GM18909 (cell line): ENCODE results near the gene CPXM2.

ENCODE experiments used
- ATAC-seq: cut with Tn5 transposase; IDR thresholded peaks from one replicate; pipeline ENCODE4 v1.9.1; 2021; ENCODE audit warnings: mild to moderate bottlenecking; ENCODE audit not compliant: unreplicated experiment, poor library complexity

CPXM2 gene

DNA sequence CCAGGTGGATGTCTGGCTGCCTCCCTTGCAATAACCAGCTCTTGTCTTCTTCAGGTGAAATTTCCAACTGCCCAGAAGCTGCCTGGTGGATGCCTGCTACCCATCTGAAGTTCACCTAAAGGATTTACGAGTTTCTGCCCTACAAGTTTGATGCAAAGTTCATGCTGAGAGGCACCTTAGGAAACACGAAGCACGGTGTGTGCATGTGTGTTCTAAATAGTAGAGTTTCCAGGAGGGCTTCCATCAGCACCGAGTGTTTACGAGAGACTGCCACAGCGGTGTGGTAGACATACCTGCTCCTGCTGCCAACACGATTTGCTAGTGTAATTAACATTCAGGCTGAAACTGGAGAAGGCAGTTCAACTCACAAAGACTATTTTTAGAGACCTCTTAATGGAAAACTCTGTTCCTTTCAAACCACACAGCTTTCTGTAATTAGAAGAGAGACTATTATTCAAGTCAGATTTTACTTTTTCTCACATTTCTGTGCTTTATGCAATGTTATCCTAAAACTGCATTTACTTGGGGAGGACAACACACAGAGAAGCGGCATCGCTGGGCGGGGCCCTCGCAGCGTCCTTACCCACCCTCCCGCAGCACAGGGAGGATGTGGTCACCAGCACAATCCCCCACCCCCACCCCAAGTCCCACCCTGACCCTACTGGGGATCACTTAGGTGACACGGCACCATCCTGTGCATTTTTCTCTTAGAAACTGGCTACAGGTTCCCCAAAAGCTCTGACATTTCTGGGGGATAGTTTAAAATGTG lies 15.5 kb upstream of the CPXM2 start:
- ATAC-seq = no peak

DNA sequence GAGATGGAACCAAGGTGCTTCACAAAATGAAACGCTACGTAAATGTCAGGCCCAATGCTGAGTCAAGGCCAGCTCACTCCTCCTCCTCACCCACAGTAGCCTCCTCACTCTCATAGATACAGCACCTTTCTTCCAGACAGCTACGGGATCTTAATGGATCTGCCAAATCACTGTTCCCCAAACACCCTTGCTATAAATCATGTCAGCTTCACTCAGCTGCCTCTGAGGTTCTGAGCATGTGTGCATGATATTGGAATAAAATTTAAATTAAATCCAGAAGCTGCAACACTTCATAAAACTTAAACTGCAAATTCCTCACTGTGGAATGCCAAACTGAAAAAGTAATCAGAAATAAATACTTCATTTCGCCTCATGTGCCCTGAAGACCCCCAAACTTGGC lies 14.7 kb upstream of the CPXM2 start:
- no peak for ATAC-seq

DNA sequence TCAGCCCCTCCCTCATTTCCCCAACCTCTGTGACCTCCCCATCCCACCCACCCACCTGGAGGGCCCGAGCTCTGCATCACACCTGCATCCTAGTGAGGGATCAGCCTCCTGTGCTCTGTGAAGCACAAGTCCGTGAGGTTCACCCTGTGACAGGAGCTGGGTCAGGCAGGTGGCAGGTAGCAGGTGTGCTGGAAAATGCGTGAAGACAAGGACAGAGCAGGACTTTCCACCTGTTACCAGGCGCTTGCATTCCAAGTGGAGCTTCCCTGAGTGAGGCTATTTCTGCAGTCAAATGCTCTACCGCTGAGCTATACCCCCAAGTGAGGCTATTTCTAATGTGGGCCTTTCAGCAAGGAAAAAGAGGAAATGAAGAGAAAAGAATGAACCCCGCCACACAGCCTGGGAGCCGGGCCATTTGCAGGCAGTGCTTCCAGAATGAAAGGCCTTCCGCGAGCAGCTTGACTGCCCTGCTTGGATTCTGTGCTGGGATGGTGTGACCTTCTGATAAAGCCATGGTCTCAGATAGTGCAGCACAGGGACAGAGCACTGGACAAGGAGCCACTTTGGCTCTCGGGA lies 13.3 kb upstream of the CPXM2 start:
- ATAC-seq = no peak

DNA sequence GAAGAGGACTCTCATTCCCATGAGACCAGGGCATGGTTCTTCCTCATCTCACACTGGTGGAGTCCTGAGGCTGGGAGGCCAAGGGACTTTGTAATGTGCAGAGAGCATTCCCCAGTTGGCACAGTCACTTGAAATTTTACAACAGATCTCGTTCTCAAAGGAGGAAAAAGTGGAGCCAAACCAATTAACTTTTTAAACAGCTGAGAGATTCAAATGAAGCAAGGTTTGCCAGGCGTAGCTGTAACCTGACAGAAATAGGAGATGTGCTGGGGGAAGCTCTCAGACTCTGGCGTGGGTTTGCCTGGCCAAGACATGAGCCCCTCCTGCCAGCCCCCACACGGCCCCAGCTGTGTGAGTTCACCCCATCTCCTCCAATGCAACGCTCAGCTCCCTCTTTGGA lies 12.0 kb upstream of the CPXM2 start:
- ATAC-seq = no peak

DNA sequence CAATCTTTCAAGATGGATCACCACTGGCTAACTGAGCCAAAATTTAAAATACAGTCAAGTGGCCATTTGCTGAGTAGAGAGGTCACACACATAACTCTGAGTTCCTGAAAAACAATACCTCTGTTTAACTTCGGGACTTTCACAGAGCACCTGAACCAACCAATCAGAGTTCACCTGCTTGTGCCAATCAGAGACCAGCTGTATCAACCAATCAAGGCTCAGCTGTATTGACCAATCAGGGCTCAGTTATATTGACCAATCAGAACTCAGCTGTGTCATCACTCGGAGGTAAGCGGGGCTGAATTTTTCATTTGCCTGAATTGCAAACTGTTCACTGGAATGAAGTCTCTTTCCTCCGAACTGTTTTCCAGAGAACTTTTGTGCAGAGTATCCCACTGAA lies 10.0 kb upstream of the CPXM2 start:
- no peak for ATAC-seq

DNA sequence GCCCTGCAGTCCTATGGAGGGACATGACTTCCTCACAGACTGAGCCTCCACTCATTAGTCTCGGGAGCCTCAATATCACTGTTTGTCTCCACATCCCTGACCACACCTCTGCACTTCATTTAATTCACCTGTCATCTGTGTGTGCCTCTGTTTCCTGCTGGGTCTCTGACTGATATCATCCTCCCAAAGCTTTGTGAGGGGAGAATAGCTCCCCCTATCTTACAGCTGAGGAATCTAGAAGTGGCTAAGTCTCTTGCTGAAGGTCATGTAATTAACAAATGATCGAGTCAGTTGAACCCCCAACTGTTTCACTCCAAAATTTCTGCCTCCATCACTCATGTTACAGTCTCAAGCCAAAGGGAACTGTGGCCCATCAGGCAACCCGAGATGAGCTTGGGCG lies 5.5 kb upstream of the CPXM2 start:
- ATAC-seq = no peak

DNA sequence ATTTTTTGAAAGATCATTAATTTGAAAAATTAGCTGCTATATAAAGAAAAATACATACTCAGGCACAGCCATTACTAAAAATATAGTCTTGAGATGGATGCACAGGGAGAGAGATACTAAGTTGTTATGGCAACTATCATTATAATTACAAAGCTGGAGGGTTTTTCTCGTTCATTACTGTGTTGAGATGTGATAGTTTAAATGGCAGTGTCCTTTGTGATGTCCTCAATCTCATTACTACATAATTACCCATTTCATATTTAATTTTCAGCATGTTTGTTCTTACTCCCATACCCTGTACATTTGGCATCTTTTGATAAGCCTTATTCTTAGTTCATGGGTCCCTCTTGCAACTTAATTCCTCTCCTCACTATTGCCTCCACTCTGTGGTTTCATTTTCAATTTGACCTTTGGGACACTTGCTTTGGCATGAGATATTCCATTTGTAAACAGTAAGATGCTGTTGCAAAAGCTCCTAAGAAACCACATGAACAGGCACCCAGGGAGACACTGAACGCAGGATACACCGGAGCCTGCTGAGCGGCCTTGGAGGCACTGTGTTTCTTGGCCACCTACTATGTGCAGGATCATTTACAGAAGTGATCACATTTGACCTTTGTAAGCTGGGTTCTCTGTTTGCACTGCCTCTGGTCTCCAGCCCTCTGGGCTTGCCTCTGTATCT lies 4.8 kb upstream of the CPXM2 start:
- no peak for ATAC-seq

DNA sequence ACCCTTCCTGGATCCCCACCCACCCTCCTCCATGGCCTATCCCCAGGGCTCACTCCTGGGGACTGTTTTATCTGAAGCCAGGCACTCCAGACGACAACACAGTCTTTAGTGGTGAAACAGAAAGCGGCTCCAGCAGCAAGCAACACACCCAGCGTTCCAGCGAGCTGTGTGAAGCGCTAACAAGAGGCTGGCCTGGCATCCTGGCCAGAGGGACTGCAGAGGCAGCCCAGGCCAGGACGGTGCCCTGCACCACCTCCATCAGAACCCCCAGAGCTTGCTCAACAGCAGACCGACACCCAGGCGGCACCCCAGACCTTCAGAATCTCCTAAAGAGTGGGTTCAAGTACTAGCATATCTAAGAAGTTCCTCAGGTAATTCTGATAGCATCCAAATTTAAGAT lies 2.0 kb upstream of the CPXM2 start:
- no peak for ATAC-seq

DNA sequence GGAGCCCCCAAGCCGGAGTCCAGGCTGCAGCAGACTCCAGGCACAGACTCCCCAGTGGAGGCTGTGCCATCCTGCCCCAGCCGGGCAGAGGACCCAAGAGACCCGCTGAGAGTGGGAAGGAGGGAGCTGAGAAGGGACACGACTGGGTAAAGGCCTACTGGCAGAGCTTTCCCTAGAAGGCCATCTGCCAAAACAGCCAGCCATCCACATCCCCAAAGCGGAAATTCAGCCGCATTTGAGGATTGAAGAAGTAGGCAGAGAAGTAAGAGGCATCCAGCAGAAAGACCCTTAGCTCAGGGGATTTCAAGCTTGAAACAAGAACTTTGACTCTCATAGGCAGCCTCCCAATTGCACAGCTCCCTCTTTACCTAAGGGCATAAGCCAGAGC lies 857 bp downstream of the CPXM2 start:
- ATAC-seq = no peak

DNA sequence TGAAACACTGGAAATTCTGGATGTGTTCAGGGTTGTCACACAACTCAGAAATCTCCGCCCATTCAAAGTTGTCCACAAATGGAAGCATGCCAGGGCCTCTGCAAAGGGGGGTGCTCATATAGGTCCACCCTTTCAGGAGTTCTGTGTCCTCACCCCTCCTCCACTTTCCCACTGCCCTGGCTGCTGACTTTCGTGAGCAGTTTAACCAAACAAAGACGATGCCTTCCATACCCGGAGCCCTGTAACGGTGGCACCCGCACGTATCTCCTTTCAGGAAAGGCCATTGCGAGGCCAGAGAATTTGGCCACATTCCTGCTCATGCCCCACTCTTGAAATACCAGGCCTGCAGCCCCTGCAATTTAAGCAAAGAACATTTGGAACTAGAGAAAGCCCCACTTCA lies 1.4 kb downstream of the CPXM2 start:
- no peak for ATAC-seq

DNA sequence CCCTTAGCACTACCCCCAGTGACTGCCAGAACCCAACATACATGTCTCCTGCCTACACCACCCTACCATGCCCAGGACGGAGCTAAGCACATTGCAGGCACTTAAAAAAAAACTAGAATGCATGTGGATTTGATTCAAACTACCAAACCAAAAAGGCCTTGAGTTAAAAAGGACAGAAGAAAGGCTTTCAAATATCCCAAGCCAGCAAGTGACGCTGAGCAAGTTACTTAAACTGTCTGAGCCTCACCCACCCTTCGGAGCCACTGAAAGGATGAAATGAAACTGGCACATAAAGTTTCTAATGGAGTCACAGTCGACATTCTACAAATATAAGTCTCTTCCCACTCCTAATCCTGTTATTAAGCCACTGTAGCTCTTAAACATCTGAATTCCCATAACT lies 1.8 kb downstream of the CPXM2 start:
- ATAC-seq = no peak

DNA sequence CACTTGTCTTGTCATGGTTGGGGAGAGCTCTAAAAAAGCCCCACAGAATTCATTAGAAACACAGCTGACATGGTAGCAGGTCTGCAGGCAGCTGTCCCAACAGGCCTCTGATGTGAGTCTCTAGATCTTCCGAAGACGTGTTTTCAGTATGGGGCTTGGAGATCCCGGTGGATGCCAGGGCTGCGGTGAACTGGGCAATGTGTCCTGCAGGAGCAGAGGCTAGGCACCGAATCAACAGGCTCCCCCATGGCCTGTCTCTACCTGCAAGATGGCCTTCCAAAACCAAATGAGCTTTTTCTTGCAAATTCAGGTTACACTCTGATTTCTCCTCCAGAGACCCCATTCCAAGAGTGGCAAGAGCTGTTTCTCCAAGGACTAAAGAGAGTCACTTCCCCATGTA lies 2.9 kb downstream of the CPXM2 start:
- no peak for ATAC-seq

DNA sequence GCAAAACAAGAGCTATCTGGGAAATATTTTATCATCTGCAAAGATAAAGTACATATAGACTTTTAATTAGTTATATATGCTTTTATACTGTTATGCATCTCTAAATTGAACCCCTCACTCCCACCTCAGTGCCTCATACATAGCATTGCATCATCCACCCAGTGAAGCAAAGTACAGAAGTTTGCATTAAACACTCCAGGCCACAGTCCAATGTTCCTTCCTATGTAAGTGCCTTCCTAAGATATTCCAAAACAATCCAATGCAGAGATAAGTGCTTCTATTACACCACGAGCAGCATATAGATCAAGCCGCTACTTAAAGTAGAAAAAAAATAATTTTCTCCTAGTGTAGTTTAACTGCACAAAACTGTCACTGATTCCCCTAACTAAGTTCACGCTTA lies 3.4 kb downstream of the CPXM2 start:
- no peak for ATAC-seq

DNA sequence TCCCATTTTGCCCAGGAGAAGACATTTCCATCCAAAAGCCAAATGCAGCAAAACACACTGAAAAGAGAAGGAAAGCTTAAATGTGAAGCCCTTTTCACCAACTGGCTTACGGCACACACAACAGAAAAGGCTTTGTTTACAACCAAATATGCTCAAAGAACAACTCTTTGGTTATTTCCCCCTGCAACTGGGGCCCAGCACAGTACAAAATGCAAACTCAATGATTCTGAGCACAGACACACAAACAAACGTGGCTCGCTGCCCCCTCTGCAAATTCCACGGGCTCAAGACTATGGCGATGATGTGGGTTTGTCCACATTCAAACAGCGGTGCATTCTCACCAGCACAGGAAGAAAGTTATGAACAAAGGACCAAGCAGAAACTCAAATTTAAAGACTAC lies 5.3 kb downstream of the CPXM2 start:
- no peak for ATAC-seq

DNA sequence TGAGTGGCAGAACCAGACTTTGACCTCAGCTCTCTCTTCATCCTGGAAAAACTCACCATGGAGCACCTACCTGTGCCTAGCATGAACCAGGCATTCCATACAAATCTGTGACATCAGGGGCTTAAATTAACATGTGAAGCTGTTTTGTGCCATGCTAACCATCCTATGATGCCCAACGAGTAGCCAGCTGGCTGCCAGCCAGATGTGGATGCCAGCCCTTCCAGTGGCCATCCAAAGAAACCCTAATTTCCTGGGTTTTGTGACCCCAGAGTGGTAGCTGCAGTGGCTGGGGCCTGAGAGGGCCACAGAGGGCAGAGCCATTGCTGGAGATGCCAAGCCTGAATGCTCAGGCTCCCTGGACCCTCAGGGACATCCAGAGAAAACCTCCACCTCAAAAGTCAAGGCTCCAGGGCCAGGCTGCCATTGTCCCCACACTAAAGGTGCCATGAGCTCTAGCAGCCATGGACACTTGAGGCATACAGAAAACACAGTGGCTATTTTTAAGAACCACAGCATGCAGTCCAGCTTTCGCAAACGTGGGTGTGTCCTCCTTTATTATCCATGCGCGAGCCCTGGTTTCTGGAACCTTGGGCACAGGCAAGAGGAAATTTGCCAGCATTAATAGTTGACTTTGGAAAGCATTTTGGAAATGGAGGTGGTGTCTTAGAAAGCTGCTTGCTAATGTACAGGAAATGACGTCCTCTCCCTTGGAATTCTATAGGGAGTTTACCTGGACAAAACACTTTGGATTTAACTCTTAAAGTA lies 6.0 kb downstream of the CPXM2 start:
- ATAC-seq = no peak

DNA sequence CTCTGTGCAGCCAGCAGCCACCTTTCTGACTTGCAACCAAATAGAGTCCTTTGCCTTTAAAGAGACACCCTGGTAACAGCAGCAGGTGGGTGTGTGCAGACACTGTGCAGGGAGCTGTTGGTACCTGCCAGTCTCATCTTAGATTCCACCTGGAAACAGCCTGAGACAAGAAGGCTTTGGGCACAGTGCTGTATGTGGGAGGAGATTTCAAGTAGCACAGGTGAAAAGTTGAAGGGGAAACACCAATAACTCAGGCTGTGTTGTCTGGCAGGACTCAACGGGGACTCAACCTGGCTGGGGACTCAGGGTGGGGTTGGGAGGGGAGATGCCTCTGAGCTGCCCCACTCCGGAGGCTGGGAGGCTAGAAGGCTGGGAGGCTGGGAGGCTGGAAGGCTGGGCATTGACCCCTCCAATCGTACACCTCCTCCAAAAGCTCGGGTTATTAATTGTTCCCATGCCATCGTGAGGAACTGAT lies 6.7 kb downstream of the CPXM2 start:
- ATAC-seq = no peak

DNA sequence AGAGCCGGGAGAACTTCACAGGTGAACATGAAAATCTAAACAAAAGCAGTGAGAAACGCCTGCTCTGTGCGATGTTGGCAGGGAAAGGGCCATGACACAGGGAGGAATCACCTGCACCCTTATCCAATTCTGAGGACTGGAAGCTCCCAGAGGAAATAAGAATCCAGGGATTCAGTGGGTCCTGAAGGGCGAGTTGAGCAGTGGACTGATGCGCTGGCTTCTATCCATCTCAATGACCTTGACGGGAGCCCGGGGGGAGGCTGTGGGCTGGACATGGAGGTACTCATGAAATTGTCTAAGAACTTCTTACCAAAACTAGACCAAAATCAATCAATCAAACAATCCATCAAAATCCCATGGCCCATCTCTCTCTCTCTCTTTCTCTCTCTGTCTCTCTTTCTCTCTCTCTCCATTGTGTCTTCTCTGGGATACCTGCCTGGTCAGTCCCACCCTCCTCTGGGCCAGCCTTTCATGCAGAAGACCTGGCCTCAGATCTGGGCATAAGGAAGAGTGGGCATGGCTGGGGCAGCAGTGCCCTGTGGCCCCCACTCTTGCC lies 7.2 kb downstream of the CPXM2 start:
- ATAC-seq = no peak

DNA sequence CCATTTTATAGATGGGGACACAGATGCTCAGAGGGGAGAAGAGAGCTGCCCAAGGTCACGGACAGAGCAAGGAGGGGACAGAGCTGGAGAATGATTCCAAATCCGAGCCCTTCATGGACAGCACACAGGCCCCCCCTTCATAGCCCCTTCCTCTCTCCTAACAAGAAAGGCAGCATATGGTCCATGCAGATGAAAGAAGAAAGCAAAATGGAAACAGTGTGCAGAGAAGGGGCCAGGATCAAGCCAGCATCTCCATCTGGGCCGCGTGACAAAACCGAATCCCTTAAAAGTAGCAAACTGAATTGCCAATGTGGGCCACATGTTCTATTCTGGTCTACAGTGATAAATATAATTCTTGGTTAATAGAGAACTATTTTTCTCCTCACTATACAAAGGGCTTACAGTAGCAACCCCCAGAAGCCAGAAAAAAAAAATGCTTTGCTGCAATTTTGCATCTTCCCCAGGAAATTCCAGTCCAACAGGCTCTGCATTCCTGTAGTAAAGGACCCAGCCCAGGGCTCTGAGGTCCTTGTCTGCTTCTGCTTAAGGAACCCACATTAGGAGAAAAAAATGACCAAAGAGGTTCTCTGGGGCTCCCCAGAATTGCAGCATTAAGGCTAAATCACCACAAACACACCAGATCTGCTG lies 7.8 kb downstream of the CPXM2 start:
- no peak for ATAC-seq

DNA sequence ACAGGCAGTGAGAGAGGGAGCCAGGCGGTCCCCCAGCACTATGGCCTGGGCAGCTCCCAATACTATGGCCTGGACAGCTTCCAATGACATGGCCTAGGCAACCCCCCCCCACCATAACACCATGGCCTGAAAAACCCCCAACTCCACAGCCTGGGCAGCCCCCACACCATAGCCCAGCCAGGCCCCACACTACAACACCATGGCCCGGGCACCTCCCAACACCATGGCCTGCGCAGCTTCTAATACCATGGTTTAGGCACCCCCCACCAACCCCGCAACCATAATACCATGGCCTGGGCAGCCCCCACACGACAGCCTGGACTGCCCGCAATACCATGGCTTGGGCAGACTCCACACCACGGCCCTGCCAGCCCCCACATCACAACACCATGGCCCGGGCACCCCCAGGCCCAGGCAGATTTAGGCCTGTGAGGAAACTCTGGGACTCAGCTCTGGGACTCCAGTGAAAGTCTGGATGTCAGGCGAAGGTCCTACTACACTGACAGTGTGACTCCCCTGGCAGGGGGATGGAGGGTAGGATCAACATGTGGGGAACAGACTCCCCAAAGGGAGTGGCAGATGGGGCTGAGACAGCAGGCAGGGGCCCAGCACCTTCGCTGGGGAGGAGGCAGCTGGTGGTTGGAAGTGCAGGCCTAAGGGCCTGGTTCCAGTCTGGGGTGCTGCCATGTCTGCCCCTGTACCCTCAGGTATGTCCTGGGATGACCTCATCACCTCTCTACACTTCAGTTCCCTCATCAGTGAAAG lies 8.7 kb downstream of the CPXM2 start:
- no peak for ATAC-seq

DNA sequence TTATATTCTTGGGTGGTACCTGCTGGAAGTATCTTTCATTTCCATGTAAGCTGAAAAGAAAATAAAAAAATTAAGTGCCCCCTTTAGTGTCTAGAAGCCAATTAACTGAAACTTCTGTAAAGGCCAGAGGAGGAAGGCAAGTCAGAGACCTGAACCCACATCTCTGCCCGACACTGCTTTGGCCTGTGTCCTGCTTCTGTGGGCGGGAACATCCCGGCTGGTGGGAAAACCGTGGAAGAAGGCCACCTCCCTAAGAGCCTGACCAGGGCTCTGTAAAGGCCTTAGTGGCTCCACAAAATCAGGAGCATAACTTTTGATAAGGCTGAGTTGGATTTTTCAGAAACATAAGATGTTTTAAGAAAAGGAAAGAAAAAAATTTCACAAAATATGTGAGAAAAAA lies 9.4 kb downstream of the CPXM2 start:
- no peak for ATAC-seq
